ENCODE results near the gene RS1. TPM values are rescaled to one million over a fixed set of nuclear protein-coding genes. Genes with fewer than 3 reads are reported as not detected.

Gene RS1
- not detected for total RNA-seq

DNA sequence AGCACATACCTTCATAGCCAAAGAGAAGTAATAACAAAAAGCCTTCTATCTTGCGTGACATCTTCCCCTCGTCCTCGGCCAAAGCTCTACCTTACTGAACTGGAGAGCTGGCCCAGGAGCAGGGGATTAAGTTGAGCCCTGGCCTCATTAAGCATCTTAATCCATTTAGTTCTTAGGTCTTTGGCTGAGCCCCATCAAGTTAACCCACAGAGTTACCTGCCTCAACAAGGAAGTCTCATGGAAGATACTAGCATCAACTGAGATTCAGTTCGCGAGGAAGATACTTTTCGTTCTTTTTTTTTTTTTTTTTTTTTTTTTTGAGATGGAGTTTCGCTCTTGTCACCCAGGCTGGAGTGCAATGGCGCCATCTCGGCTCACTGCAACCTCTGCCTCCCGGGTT lies at the start of gene RS1:
TSS of gene RS1 (minus strand) at position 101 of the 400 bp plus-strand sequence. CDS start at position 61, 40 bp downstream.
- Histone ChIP-seq H3K4me3 (no peak within 1 kb of the TSS), H3K9me3 (no peaks in the 10 kb centered on the region), H3K27me3 (no peaks in the 10 kb centered on the region), H3K4me1 (no peaks in the 10 kb centered on the region), H3K27ac (no peak within 1 kb of the TSS), H3K36me3 (no peaks in the 10 kb centered on the region)
- no peak for DNase-seq (ENCODE audit: low spot score in 2 of 2)
- WGBS = 84% methylated on average over 10 of the region's 10 CpGs
- TF ChIP-seq POLR2AphosphoS5 (IDR thresholded peaks at IDR 0.05) (no peak), POLR2A (IDR thresholded peaks at IDR 0.05) (no peak), CTCF (IDR thresholded peaks at IDR 0.05) (no peak), EP300 (IDR thresholded peaks at IDR 0.05) (no peak)

GRCh38 chrX:18719852-18720251 lies 47.9 kb upstream of the RS1 start:
- Histone ChIP-seq H3K4me3 (no peak overlapping the region), H3K27ac (no peak overlapping the region)
- WGBS = 60% methylated on average over 4 of the region's 4 CpGs

GRCh38 chrX:18714910-18715309 lies 43.0 kb upstream of the RS1 start:
- Histone ChIP-seq H3K4me3 (no peak overlapping the region), H3K27me3 (no peaks in the 10 kb centered on the region), H3K9me3 (no peaks in the 10 kb centered on the region), H3K4me1 (no peaks in the 10 kb centered on the region), H3K36me3 (no peaks in the 10 kb centered on the region), H3K27ac (no peak overlapping the region)
- TF ChIP-seq POLR2AphosphoS5 (IDR thresholded peaks at IDR 0.05) (no peak), EP300 (IDR thresholded peaks at IDR 0.05) (no peak), CTCF (IDR thresholded peaks at IDR 0.05) (no peak), POLR2A (IDR thresholded peaks at IDR 0.05) (no peak)
- DNase-seq (ENCODE audit: low spot score in 2 of 2) = no peak
- 81% methylated on average over 9 of the region's 9 CpGs for WGBS

More at GRCh38 chrX:18719852-18720251, 47.9 kb upstream of the RS1 start:
- no peak for DNase-seq (ENCODE audit: low spot score in 2 of 2)
- Histone ChIP-seq H3K9me3 (no peaks in the 10 kb centered on the region), H3K27me3 (no peaks in the 10 kb centered on the region), H3K36me3 (no peaks in the 10 kb centered on the region), H3K4me1 (no peaks in the 10 kb centered on the region)
- TF ChIP-seq POLR2A (IDR thresholded peaks at IDR 0.05) = no peak
- TF ChIP-seq EP300 (IDR thresholded peaks at IDR 0.05) = no peak
- no peak for TF ChIP-seq CTCF (IDR thresholded peaks at IDR 0.05)
- TF ChIP-seq POLR2AphosphoS5 (IDR thresholded peaks at IDR 0.05) = no peak

DNA sequence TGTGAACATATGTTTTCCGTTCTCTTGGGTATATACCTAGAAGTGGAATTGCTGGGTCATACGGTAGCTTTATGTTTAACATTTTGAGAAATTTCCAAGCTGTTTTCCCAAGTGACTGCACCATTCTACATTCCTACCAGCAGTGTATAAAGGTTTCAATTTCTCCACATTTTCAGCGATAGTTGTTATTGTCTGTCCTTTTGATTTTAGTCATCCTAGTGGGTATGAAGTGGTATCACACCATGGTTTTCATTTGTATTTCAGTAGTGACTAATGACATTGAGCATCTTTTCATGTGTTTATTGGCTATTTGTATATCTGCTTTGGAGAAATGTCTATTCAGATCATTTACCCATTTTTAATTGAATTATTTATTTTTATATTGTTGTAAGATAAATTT lies 37.9 kb upstream of the RS1 start:
- Histone ChIP-seq H3K27me3 (no peaks in the 10 kb centered on the region), H3K36me3 (no peaks in the 10 kb centered on the region), H3K9me3 (no peaks in the 10 kb centered on the region), H3K4me3 (no peak overlapping the region), H3K27ac (no peak overlapping the region), H3K4me1 (no peaks in the 10 kb centered on the region)
- no peak for TF ChIP-seq POLR2A (IDR thresholded peaks at IDR 0.05)
- TF ChIP-seq POLR2AphosphoS5 (IDR thresholded peaks at IDR 0.05) = no peak
- TF ChIP-seq EP300 (IDR thresholded peaks at IDR 0.05) = no peak
- TF ChIP-seq CTCF (IDR thresholded peaks at IDR 0.05) = no peak
- DNase-seq (ENCODE audit: low spot score in 2 of 2) = no peak
- 91% methylated on average over 3 of the region's 3 CpGs for WGBS

DNA sequence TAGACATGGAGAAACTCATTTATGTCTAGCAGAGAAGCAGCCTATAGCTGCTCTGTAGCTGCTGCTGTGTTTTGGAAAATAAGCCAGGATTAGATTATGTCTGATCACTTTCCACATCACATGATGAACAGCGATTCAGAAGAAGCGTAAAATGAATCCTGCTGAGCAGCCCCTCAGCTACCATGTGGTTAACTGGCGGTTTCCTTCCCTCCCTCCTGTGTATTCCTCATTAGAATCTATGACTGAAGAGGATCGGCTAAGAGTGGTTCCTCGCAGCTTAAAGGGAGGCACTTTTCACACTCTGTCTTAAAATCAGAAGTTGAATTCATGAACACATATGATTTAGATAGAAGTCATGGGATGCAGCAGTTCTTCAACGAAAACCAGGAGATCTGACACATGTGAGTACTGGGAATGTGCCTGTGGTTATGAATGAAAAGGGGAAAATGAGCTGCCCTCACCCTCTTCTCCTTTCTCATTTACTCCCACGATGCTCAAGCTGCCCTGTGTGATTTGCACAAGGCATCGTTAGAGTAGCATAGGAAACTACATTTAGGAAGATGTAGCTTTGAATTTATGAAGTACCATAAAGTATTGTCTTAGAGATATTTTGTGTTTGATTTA lies 35.6 kb upstream of the RS1 start, which contains the start of gene PPEF1:
TSS of gene PPEF1 (plus strand) at position 220 of the 624 bp plus-strand sequence. CDS start at position 356, 136 bp downstream.
- H3K27me3 ChIP-seq = no peaks in the 10 kb centered on the region
- no peak within 1 kb of the TSS for H3K27ac ChIP-seq
- 64% methylated on average over 8 of the region's 8 CpGs for WGBS
- no peak for DNase-seq (ENCODE audit: low spot score in 2 of 2)
- no peaks in the 10 kb centered on the region for H3K9me3 ChIP-seq
- no peaks in the 10 kb centered on the region for H3K4me1 ChIP-seq
- H3K4me3 ChIP-seq = no peak within 1 kb of the TSS
- no peaks in the 10 kb centered on the region for H3K36me3 ChIP-seq
- TF ChIP-seq EP300 (IDR thresholded peaks at IDR 0.05) (no peak), CTCF (IDR thresholded peaks at IDR 0.05) (no peak), POLR2A (IDR thresholded peaks at IDR 0.05) (no peak), POLR2AphosphoS5 (IDR thresholded peaks at IDR 0.05) (no peak)
